HEK293 (cell line): ENCODE measurements around the gene AOAH.

ENCODE experiments used
- CTCF ChIA-PET: fragments of 350-600 bp; formaldehyde crosslinking; extraction: SDS; loops from one replicate; lab custom pipeline; 2021; ENCODE audit warnings: antibody characterized with exemption; lab: Yijun Ruan, JAX
- POLR2A ChIA-PET: fragments of 300-600 bp; formaldehyde crosslinking; extraction: SDS; loops from one replicate; lab custom pipeline; 2020; ENCODE audit warnings: antibody characterized with exemption, inconsistent platforms; lab: Yijun Ruan, JAX
- H3K27ac ChIP-seq: fragments of 200-500 bp; sonication (Bioruptor generic); 2 replicates; pipeline ENCODE4 v1.5.1; 2014; ENCODE audit warnings: low read depth, low read length, control low read depth, inconsistent platforms; ENCODE audit errors: extremely low read depth
- H3K36me3 ChIP-seq, 2 experiments: fragments of 200-500 bp in 1 of 2; sonication (Bioruptor generic) in 1 of 2; 1 replicate in 1 of 2; 2 replicates in 1 of 2; pipeline ENCODE4 v1.5.1; 2014 to 2017; ENCODE audit warnings: inconsistent platforms in 2 of 2, low read length in 2 of 2; ENCODE audit not compliant: control insufficient read depth in 2 of 2, insufficient read depth in 1 of 2
- H3K4me1 ChIP-seq: fragments of 200-500 bp; sonication (Bioruptor generic); 2 replicates; pipeline ENCODE4 v1.5.1; 2014; ENCODE audit warnings: mild to moderate bottlenecking, low read length, inconsistent platforms; ENCODE audit not compliant: control insufficient read depth, insufficient read depth
- H3K4me3 ChIP-seq: 2 replicates; pipeline ENCODE4 v1.5.1; 2011; ENCODE audit warnings: low read depth, mild to moderate bottlenecking, control low read depth, low read length, moderate library complexity
- H3K9me3 ChIP-seq: fragments of 200-500 bp; sonication (Bioruptor generic); 2 replicates; pipeline ENCODE4 v1.5.1; 2014; ENCODE audit warnings: low read depth, low read length, inconsistent platforms; ENCODE audit not compliant: control insufficient read depth, insufficient read depth
- GLI2 ChIP-seq: fragments of 450-650 bp; formaldehyde crosslinking; IDR thresholded peaks from 2 replicates; pipeline ENCODE4; 2017; ENCODE audit warnings: missing biosample characterization, missing genetic modification characterization, low read depth, borderline replicate concordance
- GLIS1 ChIP-seq: fragments of 450-650 bp; formaldehyde crosslinking; IDR thresholded peaks from 2 replicates; pipeline ENCODE4 v1.5.1; 2016; ENCODE audit warnings: missing biosample characterization, missing genetic modification characterization
- KLF1 ChIP-seq: fragments of 450-650 bp; formaldehyde crosslinking; IDR thresholded peaks from 2 replicates; pipeline ENCODE4 v1.5.1; 2016; ENCODE audit warnings: missing biosample characterization, missing genetic modification characterization
- OSR2 ChIP-seq: fragments of 450-650 bp; formaldehyde crosslinking; IDR thresholded peaks from 2 replicates; pipeline ENCODE4 v1.5.1; 2016; ENCODE audit warnings: missing biosample characterization, missing genetic modification characterization
- PATZ1 ChIP-seq: fragments of 450-650 bp; formaldehyde crosslinking; IDR thresholded peaks from 2 replicates; pipeline ENCODE4 v1.5.1; 2016; ENCODE audit warnings: missing biosample characterization, missing genetic modification characterization
- SP2 ChIP-seq: fragments of 450-650 bp; formaldehyde crosslinking; IDR thresholded peaks from 2 replicates; pipeline ENCODE4 v1.5.1; 2016; ENCODE audit warnings: missing biosample characterization, missing genetic modification characterization
- ZBTB21 ChIP-seq: fragments of 450-650 bp; formaldehyde crosslinking; IDR thresholded peaks from 2 replicates; pipeline ENCODE4 v1.5.1; 2017; ENCODE audit warnings: missing biosample characterization, missing genetic modification characterization
- ZNF155 ChIP-seq: fragments of 450-650 bp; formaldehyde crosslinking; IDR thresholded peaks from 2 replicates; pipeline ENCODE4 v1.5.1; 2016; ENCODE audit warnings: missing biosample characterization, missing genetic modification characterization
- ZNF19 ChIP-seq: fragments of 450-650 bp; formaldehyde crosslinking; IDR thresholded peaks from 2 replicates; pipeline ENCODE4; 2016; ENCODE audit warnings: missing biosample characterization, missing genetic modification characterization, low read depth
- ZNF302 ChIP-seq: fragments of 450-650 bp; formaldehyde crosslinking; IDR thresholded peaks from 2 replicates; pipeline ENCODE4 v1.5.1; 2016; ENCODE audit warnings: missing biosample characterization, missing genetic modification characterization, low read depth
- ZNF416 ChIP-seq: fragments of 450-650 bp; formaldehyde crosslinking; IDR thresholded peaks from 2 replicates; pipeline ENCODE4 v1.5.1; 2016; ENCODE audit warnings: missing biosample characterization, missing genetic modification characterization
- ZNF426 ChIP-seq: fragments of 450-650 bp; formaldehyde crosslinking; IDR thresholded peaks from 2 replicates; pipeline ENCODE4 v1.5.1; 2017; ENCODE audit warnings: missing biosample characterization, missing genetic modification characterization, mild to moderate bottlenecking, inconsistent platforms, moderate library complexity
- ZNF585B ChIP-seq: fragments of 450-650 bp; formaldehyde crosslinking; IDR thresholded peaks from 2 replicates; pipeline ENCODE4 v1.5.1; 2016; ENCODE audit warnings: missing biosample characterization, missing genetic modification characterization
- ZNF596 ChIP-seq: fragments of 450-650 bp; IDR thresholded peaks from 2 replicates; pipeline ENCODE4 v1.5.0; 2018; ENCODE audit warnings: missing biosample characterization, mild to moderate bottlenecking, missing genetic modification characterization, moderate library complexity
- ZNF600 ChIP-seq: fragments of 450-650 bp; formaldehyde crosslinking; IDR thresholded peaks from 2 replicates; pipeline ENCODE4 v1.5.1; 2016; ENCODE audit warnings: missing biosample characterization, missing genetic modification characterization
- ZNF629 ChIP-seq: fragments of 450-650 bp; formaldehyde crosslinking; IDR thresholded peaks from 2 replicates; pipeline ENCODE4 v1.5.1; 2017; ENCODE audit warnings: missing biosample characterization, missing genetic modification characterization
- ZNF654 ChIP-seq: fragments of 450-650 bp; formaldehyde crosslinking; IDR thresholded peaks from 2 replicates; pipeline ENCODE4 v1.5.1; 2016; ENCODE audit warnings: low read depth, missing biosample characterization, missing genetic modification characterization
- ZNF785 ChIP-seq: fragments of 450-650 bp; formaldehyde crosslinking; IDR thresholded peaks from 2 replicates; pipeline ENCODE4 v1.5.1; 2016; ENCODE audit warnings: missing biosample characterization, missing genetic modification characterization
- ZNF843 ChIP-seq: fragments of 450-650 bp; formaldehyde crosslinking; IDR thresholded peaks from 2 replicates; pipeline ENCODE4 v1.5.1; 2016; ENCODE audit warnings: missing biosample characterization, missing genetic modification characterization
- TF ChIP-seq, protein P1 (sequence below): fragments of 450-650 bp; formaldehyde crosslinking; IDR thresholded peaks from 2 replicates; pipeline ENCODE4 v1.5.1; 2016; ENCODE audit warnings: missing biosample characterization, missing genetic modification characterization
- TF ChIP-seq, protein P2 (sequence below): fragments of 450-650 bp; formaldehyde crosslinking; IDR thresholded peaks from 2 replicates; pipeline ENCODE4 v1.5.1; 2017; ENCODE audit warnings: missing biosample characterization, missing genetic modification characterization

AOAH gene

GRCh38 chr7:36629351-36629750 is 94.9 kb downstream of the AOAH start:
- no peak overlapping the region for H3K27ac ChIP-seq
- no peak overlapping the region for H3K4me3 ChIP-seq
- no peaks in the 10 kb centered on the region for H3K36me3 ChIP-seq
- CTCF ChIA-PET: no interaction called here
- H3K9me3 ChIP-seq: no peaks in the 10 kb centered on the region
- TF ChIP-seq ZNF19 (tag by site-specific recombination): no peak
- TF ChIP-seq ZNF629 (tag by site-specific recombination): no peak
- no peak for TF ChIP-seq ZNF416
- TF ChIP-seq ZNF302 (tag by site-specific recombination): no peak
- TF ChIP-seq ZNF600 (tag by site-specific recombination): no peak
- no peak for TF ChIP-seq ZNF654 (tag by site-specific recombination)
- no peak for TF ChIP-seq ZNF596
- TF ChIP-seq ZNF585B (tag by site-specific recombination): no peak
- no peak for TF ChIP-seq KLF1
- TF ChIP-seq OSR2 (tag by site-specific recombination): no peak
- TF ChIP-seq ZNF843 (tag by site-specific recombination): no peak
- no peak for TF ChIP-seq ZBTB21 (tag by site-specific recombination)
- TF ChIP-seq, protein P1, sequence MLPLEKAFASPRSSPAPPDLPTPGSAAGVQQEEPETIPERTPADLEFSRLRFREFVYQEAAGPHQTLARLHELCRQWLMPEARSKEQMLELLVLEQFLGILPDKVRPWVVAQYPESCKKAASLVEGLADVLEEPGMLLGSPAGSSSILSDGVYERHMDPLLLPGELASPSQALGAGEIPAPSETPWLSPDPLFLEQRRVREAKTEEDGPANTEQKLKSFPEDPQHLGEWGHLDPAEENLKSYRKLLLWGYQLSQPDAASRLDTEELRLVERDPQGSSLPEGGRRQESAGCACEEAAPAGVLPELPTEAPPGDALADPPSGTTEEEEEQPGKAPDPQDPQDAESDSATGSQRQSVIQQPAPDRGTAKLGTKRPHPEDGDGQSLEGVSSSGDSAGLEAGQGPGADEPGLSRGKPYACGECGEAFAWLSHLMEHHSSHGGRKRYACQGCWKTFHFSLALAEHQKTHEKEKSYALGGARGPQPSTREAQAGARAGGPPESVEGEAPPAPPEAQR (tag by site-specific recombination): no peak
- no peak for TF ChIP-seq ZNF155 (tag by site-specific recombination)
- TF ChIP-seq, protein P2, sequence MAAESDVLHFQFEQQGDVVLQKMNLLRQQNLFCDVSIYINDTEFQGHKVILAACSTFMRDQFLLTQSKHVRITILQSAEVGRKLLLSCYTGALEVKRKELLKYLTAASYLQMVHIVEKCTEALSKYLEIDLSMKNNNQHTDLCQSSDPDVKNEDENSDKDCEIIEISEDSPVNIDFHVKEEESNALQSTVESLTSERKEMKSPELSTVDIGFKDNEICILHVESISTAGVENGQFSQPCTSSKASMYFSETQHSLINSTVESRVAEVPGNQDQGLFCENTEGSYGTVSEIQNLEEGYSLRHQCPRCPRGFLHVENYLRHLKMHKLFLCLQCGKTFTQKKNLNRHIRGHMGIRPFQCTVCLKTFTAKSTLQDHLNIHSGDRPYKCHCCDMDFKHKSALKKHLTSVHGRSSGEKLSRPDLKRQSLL (tag by site-specific recombination): no peak
- no peak for TF ChIP-seq GLIS1 (tag by site-specific recombination)
- no peak for TF ChIP-seq PATZ1 (tag by site-specific recombination)
- no peak for TF ChIP-seq ZNF426 (tag by site-specific recombination)
- no peak for TF ChIP-seq SP2 (tag by site-specific recombination)
- TF ChIP-seq GLI2 (tag by site-specific recombination): no peak
- POLR2A ChIA-PET: no interaction called here
- no peaks in the 10 kb centered on the region for H3K4me1 ChIP-seq

GRCh38 chr7:36627836-36628235 is 96.5 kb downstream of the AOAH start:
- ChIA-PET CTCF (no interaction called here), POLR2A (no interaction called here)
- TF ChIP-seq PATZ1 (tag by site-specific recombination) (no peak), ZNF785 (tag by site-specific recombination) (no peak)
- TF ChIP-seq, all 188 proteins: peak for 0

More at GRCh38 chr7:36627836-36628235, 96.5 kb downstream of the AOAH start:
- Histone ChIP-seq H3K36me3 (no peaks in the 10 kb centered on the region), H3K4me3 (no peak overlapping the region), H3K9me3 (no peaks in the 10 kb centered on the region), H3K27ac (no peak overlapping the region), H3K4me1 (no peaks in the 10 kb centered on the region)
